Effector memory CD4-positive, alpha-beta T cell (primary cell): ENCODE measurements around the gene MDM4.
"Not testable (repeated sequence)": the region's sequence is repeated elsewhere in the genome, so short reads cannot be mapped to it uniquely, and the experiment has no call there.

ENCODE experiments used
- DNase-seq, 3 donors: peaks; one replicate each; pipeline ENCODE4 v3.0.0-alpha.2; 2020
- H3K27ac ChIP-seq: 2 replicates; pipeline ENCODE4 v1.7.0; 2013; ENCODE audit warnings: mild to moderate bottlenecking, low read length, moderate library complexity; ENCODE audit not compliant: insufficient read depth, poor library complexity, severe bottlenecking
- H3K27me3 ChIP-seq: replicated peaks from 2 replicates; pipeline ENCODE4 v1.7.0; 2013; ENCODE audit warnings: mild to moderate bottlenecking, low read length; ENCODE audit not compliant: insufficient read depth, control insufficient read depth, poor library complexity, severe bottlenecking
- H3K36me3 ChIP-seq: 2 replicates; pipeline ENCODE4 v1.7.0; 2013; ENCODE audit warnings: mild to moderate bottlenecking, low read length, moderate library complexity; ENCODE audit not compliant: control insufficient read depth, insufficient read depth
- H3K4me1 ChIP-seq: 2 replicates; pipeline ENCODE4 v1.7.0; 2013; ENCODE audit warnings: low read length, mild to moderate bottlenecking; ENCODE audit not compliant: control insufficient read depth, insufficient read depth, poor library complexity, severe bottlenecking
- H3K4me3 ChIP-seq: 2 replicates; pipeline ENCODE4 v1.7.0; 2013; ENCODE audit warnings: low read length, low read depth, mild to moderate bottlenecking; ENCODE audit not compliant: insufficient read depth, poor library complexity, severe bottlenecking
- H3K9me3 ChIP-seq: 2 replicates; pipeline ENCODE4 v1.7.0; 2013; ENCODE audit warnings: mild to moderate bottlenecking, low read length, moderate library complexity; ENCODE audit not compliant: control insufficient read depth

MDM4 gene

DNA sequence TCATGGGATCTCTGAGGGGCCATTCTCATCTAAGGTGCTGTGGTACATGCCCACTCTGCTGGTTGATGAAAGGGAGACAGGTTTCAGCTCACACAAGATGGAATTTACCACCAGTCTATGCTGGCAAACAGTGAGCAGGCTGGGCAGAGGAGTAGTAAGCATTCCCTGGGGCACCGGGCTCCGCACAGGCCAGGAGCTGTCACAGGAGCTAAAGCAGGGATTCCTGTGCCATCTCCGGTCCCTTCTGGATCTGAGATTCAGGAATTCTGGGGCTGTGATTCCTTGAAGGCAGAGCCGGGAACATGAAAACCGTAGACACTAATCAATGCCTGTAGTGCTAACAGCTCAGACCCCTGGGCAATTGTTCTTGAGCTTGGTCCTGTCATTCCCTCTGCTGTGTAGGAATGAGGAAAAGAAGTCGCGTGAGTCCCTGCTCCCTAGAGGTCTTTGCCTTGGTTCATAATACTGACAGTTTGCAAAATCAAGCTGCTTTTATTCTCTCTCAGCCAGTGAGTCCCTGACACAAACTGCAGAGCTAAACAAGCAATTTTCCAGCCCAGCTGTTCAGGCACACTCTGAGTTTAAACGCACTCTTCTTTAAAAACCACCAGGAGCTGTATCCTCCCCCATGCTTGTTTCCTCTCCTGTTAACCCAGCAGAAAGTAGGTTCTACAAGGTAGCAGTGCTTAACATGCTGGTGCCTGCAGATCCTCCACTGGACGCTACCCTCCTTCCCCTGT lies 52.5 kb downstream of the MDM4 start:
- Histone ChIP-seq H3K27me3 (no peaks in the 10 kb centered on the region), H3K36me3 (peaks cover 8% of the 10 kb centered on the region)

DNA sequence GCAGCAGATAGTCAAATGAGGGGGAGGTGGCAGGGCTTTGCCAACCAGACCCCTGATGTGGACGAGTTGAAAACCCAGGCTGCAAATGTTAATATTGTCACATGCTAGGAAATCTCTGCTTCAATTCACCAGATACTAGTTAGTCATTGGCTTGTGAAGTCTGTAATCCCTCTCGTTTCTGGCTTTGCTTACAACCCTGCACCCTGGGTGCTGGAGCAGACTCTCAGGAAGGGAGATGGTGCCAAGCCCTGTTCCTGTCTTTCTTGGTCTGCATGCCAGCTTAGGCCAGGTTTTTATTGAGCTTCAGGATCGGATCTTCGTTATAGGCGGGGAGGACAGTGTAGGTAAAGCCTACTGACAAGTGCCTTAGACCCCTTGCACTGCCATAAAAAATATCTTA lies 53.3 kb downstream of the MDM4 start:
- Histone ChIP-seq H3K4me1 (peaks cover 14% of the 10 kb centered on the region), H3K9me3 (no peaks in the 10 kb centered on the region), H3K27ac (no peak overlapping the region), H3K27me3 (no peaks in the 10 kb centered on the region), H3K36me3 (peaks cover 8% of the 10 kb centered on the region), H3K4me3 (no peak overlapping the region)
- no peak for DNase-seq

More for the DNA sequence above, 52.5 kb downstream of the MDM4 start:
- Histone ChIP-seq H3K4me1 (peaks cover 21% of the 10 kb centered on the region), H3K9me3 (no peaks in the 10 kb centered on the region), H3K4me3 (no peak overlapping the region), H3K27ac (no peak overlapping the region)
- DNase-seq = no peak

DNA sequence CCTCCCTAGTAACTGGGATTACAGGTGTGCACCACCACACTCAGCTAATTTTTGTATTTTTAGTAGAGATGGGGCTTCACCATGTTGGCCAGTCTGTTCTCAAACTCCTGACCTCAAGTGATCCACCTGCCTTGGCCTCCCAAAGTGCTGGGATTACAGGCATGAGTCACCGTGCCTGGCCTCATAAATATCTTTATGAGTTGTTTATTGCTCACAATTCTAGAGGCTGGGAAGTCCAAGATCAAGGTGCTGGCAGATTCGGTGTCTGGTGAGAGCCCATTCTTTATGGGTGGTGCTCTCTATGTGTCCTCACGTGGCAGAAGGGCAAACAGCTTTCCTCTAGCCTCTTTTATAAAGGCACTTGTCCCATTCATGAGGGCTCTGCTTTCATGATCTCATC lies 53.8 kb downstream of the MDM4 start:
- not testable (repeated sequence) for H3K4me3 ChIP-seq, DNase-seq, H3K27me3 ChIP-seq, H3K27ac ChIP-seq, H3K9me3 ChIP-seq, H3K36me3 ChIP-seq, H3K4me1 ChIP-seq

DNA sequence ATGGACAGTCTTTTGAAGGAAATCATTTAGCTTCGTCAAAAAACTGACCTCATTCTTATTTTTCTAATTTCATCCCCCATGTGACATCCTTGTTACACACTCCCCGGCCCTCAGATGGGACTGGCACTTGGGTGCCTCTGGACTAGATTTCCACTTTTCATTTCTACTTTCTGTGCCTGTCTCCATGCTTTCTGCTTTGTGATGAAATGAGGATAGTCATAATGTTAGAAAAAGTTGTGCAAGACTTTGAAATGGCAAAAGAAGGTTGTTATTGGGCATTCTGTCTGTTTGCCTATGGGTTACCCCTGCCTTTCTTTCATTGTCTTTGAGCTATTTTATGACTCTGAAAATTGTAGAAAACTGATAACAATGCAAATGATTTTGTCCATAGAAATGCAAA lies 54.9 kb downstream of the MDM4 start:
- no peak overlapping the region for H3K27ac ChIP-seq
- no peaks in the 10 kb centered on the region for H3K9me3 ChIP-seq
- H3K27me3 ChIP-seq = no peaks in the 10 kb centered on the region
- H3K36me3 ChIP-seq = peaks cover 8% of the 10 kb centered on the region
- H3K4me3 ChIP-seq = no peak overlapping the region
- no peaks in the 10 kb centered on the region for H3K4me1 ChIP-seq
- DNase-seq = no peak

DNA sequence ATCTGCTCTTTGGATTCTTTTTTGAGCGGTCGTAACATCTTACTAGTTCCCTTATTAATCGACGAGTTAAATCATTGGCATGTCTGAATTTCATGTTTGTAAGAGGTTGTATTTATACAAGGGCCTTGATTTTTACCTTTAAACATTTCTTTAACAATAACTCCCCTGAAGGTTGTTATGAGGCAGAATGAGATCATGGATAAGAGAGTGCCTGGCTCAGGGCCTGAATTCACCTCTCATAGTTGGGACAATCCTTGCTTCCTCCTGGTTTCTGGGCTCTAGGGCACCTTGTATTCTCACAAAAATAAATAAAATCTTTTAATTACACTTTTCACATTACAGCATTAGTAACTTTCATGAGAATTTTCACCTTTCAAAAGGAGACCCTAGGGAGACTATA lies 55.4 kb downstream of the MDM4 start:
- Histone ChIP-seq H3K4me1 (no peaks in the 10 kb centered on the region), H3K4me3 (no peak overlapping the region), H3K9me3 (no peaks in the 10 kb centered on the region), H3K27ac (no peak overlapping the region), H3K36me3 (peaks cover 8% of the 10 kb centered on the region), H3K27me3 (no peaks in the 10 kb centered on the region)
- DNase-seq = no peak

DNA sequence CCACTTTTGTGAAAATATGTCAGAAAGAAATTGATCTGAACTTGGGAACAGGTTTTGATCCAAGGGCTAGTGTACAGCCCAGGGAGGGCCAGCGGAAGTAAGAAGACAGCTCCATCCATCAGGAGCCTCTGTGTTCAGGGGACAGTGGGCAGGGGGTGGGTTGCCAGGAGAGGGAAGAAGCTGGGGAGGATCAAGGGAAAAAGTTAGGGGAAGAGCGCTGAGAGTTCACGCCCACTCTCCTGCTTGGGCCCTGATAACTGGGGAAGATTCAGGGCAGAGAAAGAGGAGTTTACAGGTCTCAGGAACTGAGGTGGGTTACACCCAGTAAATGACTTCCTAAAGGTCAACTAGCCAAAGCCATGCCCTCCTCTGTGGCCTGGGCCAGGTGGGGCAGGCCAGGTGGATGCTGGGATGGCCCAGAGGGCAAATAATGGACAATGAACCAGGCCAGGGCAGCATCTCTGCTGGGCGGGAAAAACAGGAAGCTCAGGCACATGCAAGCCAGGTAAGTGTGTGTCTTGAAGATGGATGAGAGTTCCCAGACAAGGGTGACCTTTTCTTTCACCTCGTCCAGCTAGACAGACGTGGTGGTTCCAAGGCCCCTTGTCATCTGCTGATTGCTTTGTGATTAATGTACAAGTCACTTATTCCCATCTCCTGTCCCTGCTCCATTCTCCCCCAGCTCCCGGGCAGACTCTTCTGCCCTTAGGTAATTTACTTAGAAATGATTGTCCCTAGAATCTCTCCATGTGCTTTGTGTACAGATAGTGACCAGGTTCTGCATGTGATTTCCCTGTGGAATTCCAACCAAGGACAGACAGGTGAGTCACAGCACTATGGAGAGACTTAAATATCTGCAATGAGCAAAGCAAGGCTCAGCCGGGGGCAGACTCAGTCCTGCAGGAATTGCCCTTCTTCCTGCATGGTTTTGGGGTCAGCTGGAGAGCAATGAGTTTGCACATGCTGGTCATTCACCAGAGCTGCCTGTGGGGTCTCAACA lies 57.0 kb downstream of the MDM4 start:
- no peak overlapping the region for H3K27ac ChIP-seq
- no peaks in the 10 kb centered on the region for H3K4me1 ChIP-seq
- H3K27me3 ChIP-seq = no peaks in the 10 kb centered on the region
- no peaks in the 10 kb centered on the region for H3K9me3 ChIP-seq
- DNase-seq = no peak
- H3K36me3 ChIP-seq = peaks cover 8% of the 10 kb centered on the region
- no peak overlapping the region for H3K4me3 ChIP-seq

DNA sequence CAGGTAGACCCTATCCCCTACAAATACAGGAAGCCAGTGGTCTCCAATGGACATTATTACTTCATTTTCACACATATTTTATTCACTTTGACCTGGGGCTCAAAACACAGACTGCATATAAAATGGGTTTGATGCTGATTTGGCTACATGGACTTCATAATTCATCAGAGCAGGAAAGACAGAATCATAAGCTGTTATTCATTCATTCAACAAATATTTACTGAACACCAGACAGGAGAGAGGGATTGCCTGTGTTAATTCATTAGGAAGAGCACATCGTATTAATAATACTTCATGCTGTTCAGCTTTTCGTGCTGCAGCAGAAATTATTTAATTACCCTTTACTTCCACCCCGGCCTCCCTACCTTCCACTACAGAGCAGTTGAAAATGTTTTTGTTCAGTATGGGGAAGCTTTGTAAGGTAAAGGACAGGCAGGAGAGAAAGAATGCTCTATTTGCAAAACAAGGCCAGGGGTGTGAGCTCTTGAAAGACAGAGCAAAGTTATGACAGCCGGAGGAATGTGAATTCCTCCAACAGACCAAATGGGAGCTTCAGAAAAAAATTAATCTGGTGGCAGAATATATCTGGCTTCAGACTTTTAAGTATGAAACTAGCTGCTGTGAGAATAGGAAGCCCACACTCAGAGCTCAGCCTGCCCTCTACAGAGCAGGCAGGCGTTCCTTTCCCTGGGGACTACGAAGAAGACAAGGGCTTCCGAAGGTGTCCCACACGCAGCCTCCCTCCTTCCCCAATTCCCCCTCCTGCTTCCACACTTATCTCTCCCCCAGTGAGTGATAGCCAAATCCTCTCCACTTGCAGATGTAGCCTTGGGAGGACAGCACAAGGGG lies 58.0 kb downstream of the MDM4 start:
- Histone ChIP-seq H3K4me3 (no peak overlapping the region), H3K27ac (no peak overlapping the region), H3K27me3 (no peaks in the 10 kb centered on the region), H3K4me1 (peaks cover 2% of the 10 kb centered on the region), H3K36me3 (peaks cover 8% of the 10 kb centered on the region), H3K9me3 (no peaks in the 10 kb centered on the region)
- DNase-seq = no peak

DNA sequence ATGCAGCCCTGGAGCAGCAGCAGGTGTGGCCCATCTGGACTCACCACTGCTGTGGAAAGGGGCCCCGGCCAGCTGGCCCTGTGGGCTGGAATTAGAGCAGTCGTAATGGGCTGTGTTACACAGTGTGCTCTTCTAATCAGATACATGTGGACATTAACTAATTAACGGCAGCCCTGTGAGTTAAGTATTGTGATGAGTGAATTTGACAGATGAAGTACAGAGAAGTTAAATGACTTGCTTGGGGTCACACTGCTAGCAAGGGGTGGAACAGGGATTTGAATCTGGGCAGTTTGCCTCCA lies 58.6 kb downstream of the MDM4 start:
- no peak overlapping the region for H3K4me3 ChIP-seq
- no peaks in the 10 kb centered on the region for H3K9me3 ChIP-seq
- H3K4me1 ChIP-seq = peaks cover 4% of the 10 kb centered on the region
- no peaks in the 10 kb centered on the region for H3K27me3 ChIP-seq
- peaks cover 8% of the 10 kb centered on the region for H3K36me3 ChIP-seq
- no peak for DNase-seq
- no peak overlapping the region for H3K27ac ChIP-seq

DNA sequence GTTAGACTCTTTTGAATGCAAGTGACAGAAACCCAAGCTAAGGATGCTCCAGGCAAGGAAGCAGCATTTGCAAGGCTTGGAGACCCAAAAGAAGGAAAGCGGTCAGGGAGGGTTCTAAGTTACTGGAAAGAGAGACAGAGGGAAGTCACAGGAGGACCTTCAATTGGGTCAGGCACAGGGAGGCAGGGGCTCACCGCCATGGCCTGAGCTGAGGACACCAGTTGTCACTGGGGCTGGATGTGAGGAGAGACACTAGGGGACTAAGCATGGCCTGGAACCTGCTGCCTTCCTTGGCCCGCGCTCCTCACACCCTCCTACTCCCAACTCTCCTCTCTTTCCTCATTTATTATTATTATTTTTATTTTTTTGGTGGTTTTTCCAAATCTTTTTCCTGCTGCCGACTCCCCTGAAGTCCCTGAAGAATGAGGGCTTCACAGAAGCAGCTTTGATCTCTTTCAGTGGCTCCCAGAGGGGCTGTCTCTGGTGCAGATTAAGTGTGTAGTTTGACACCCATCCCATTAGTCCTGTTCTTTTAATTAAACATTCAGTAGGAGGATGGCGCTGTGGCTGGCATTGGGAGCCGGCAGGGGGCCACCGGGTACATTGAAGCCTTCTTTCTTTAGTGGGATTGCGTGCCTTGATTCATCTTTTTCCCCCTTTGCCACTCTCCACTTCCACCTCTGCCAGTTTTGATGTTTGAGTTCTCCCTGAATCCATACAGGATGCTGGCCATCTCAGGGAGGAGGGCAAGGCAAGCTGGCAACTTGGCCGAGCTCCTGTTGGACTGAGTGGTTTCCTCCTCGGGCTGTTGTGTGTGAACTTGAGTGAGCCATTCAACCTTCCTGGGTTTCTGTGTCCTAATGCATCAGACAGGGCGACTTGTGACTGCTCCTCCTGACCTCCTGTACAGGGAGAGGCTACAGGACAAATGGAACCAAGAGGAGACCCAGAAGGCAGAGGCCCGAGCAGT lies 59.3 kb downstream of the MDM4 start:
- Histone ChIP-seq H3K27ac (no peak overlapping the region), H3K4me3 (no peak overlapping the region), H3K27me3 (no peaks in the 10 kb centered on the region), H3K36me3 (peaks cover 8% of the 10 kb centered on the region), H3K9me3 (no peaks in the 10 kb centered on the region), H3K4me1 (peaks cover 4% of the 10 kb centered on the region)
- DNase-seq = no peak
